ENCODE results near the gene SEMA5A.

GRCh38 chr5:9269014-9269413 lies 276.9 kb downstream of the SEMA5A start:
- TF ChIP-seq POLR2A (IDR thresholded peaks at IDR 0.05): no peak
- TF ChIP-seq, protein P1, sequence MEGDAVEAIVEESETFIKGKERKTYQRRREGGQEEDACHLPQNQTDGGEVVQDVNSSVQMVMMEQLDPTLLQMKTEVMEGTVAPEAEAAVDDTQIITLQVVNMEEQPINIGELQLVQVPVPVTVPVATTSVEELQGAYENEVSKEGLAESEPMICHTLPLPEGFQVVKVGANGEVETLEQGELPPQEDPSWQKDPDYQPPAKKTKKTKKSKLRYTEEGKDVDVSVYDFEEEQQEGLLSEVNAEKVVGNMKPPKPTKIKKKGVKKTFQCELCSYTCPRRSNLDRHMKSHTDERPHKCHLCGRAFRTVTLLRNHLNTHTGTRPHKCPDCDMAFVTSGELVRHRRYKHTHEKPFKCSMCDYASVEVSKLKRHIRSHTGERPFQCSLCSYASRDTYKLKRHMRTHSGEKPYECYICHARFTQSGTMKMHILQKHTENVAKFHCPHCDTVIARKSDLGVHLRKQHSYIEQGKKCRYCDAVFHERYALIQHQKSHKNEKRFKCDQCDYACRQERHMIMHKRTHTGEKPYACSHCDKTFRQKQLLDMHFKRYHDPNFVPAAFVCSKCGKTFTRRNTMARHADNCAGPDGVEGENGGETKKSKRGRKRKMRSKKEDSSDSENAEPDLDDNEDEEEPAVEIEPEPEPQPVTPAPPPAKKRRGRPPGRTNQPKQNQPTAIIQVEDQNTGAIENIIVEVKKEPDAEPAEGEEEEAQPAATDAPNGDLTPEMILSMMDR (IDR thresholded peaks at IDR 0.05): no peak
